ENCODE results near the gene IGFBP1. TPM values are rescaled to one million over a fixed set of nuclear protein-coding genes. Genes with fewer than 3 reads are reported as not detected.

IGFBP1 gene
- total and polyA plus RNA-seq, 4 donors, result 0.40 to 0.98 (median 0.85) TPM

GRCh38 chr7:45917064-45917463 is 28.8 kb downstream of the IGFBP1 start:
- no peak for DNase-seq (ENCODE audit: low read depth in 4 of 6, low spot score in 6 of 6)
- no peak overlapping the region for H3K4me3 ChIP-seq (ENCODE audit: low read depth, low read length)
- no peak overlapping the region for H3K27ac ChIP-seq (ENCODE audit: low read depth, low read length)
- 93% methylated on average over 3 of the region's 14 CpGs for WGBS (ENCODE audit: insufficient coverage)
- H3K36me3 ChIP-seq (ENCODE audit: control insufficient read depth, insufficient read depth, low read length), result peaks cover 11% of the 10 kb centered on the region
- H3K4me1 ChIP-seq (ENCODE audit: control insufficient read depth, insufficient read depth, low read length), result peaks cover 27% of the 10 kb centered on the region
- no peaks in the 10 kb centered on the region for H3K9me3 ChIP-seq (ENCODE audit: control insufficient read depth, insufficient read depth, low read length)
- H3K27me3 ChIP-seq (ENCODE audit: control insufficient read depth, insufficient read depth, low read length), result peaks cover 39% of the 10 kb centered on the region

GRCh38 chr7:45917658-45918057 is 29.4 kb downstream of the IGFBP1 start:
- H3K4me1 ChIP-seq (ENCODE audit: control insufficient read depth, insufficient read depth, low read length), result peaks cover 32% of the 10 kb centered on the region
- DNase-seq (ENCODE audit: low read depth in 4 of 6, low spot score in 6 of 6), result peak in 4 of 6 donors; percentile 40 to 90 (median 68)
- H3K4me3 ChIP-seq (ENCODE audit: low read depth, low read length), result no peak overlapping the region
- no peaks in the 10 kb centered on the region for H3K9me3 ChIP-seq (ENCODE audit: control insufficient read depth, insufficient read depth, low read length)
- no peak overlapping the region for H3K27ac ChIP-seq (ENCODE audit: low read depth, low read length)
- H3K36me3 ChIP-seq (ENCODE audit: control insufficient read depth, insufficient read depth, low read length), result peaks cover 11% of the 10 kb centered on the region
- peaks cover 45% of the 10 kb centered on the region for H3K27me3 ChIP-seq (ENCODE audit: control insufficient read depth, insufficient read depth, low read length)
- WGBS (ENCODE audit: insufficient coverage), result 13% methylated on average over 15 of the region's 15 CpGs

- Histone ChIP-seq H3K27ac (ENCODE audit: low read depth, low read length) (no peak overlapping the region), H3K4me1 (ENCODE audit: control insufficient read depth, insufficient read depth, low read length) (peaks cover 34% of the 10 kb centered on the region), H3K4me3 (ENCODE audit: low read depth, low read length) (no peak overlapping the region), H3K9me3 (ENCODE audit: control insufficient read depth, insufficient read depth, low read length) (no peaks in the 10 kb centered on the region), H3K36me3 (ENCODE audit: control insufficient read depth, insufficient read depth, low read length) (peaks cover 11% of the 10 kb centered on the region), H3K27me3 (ENCODE audit: control insufficient read depth, insufficient read depth, low read length) (peaks cover 49% of the 10 kb centered on the region)
- no peak for DNase-seq (ENCODE audit: low read depth in 4 of 6, low spot score in 6 of 6)
- WGBS (ENCODE audit: insufficient coverage), result 86% methylated on average over 1 of the region's 2 CpGs
Observed at GRCh38 chr7:45918556-45918955, 30.3 kb downstream of the IGFBP1 start.

GRCh38 chr7:45919231-45919784 is 31.0 kb downstream of the IGFBP1 start:
- H3K4me1 ChIP-seq (ENCODE audit: control insufficient read depth, insufficient read depth, low read length), result peaks cover 34% of the 10 kb centered on the region
- H3K4me3 ChIP-seq (ENCODE audit: low read depth, low read length), result no peak overlapping the region
- H3K9me3 ChIP-seq (ENCODE audit: control insufficient read depth, insufficient read depth, low read length), result no peaks in the 10 kb centered on the region
- H3K27me3 ChIP-seq (ENCODE audit: control insufficient read depth, insufficient read depth, low read length), result peaks cover 55% of the 10 kb centered on the region
- DNase-seq (ENCODE audit: low read depth in 4 of 6, low spot score in 6 of 6), result peak in 2 of 6 donors; percentile 8 to 14
- peaks cover 11% of the 10 kb centered on the region for H3K36me3 ChIP-seq (ENCODE audit: control insufficient read depth, insufficient read depth, low read length)
- 52% methylated on average over 3 of the region's 9 CpGs for WGBS (ENCODE audit: insufficient coverage)
- H3K27ac ChIP-seq (ENCODE audit: low read depth, low read length), result no peak overlapping the region

GRCh38 chr7:45919993-45920459 is 31.7 kb downstream of the IGFBP1 start:
- Histone ChIP-seq H3K36me3 (ENCODE audit: control insufficient read depth, insufficient read depth, low read length) (peaks cover 4% of the 10 kb centered on the region), H3K9me3 (ENCODE audit: control insufficient read depth, insufficient read depth, low read length) (no peaks in the 10 kb centered on the region), H3K4me3 (ENCODE audit: low read depth, low read length) (peak overlapping the region; percentile 28), H3K27me3 (ENCODE audit: control insufficient read depth, insufficient read depth, low read length) (peaks cover 61% of the 10 kb centered on the region), H3K4me1 (ENCODE audit: control insufficient read depth, insufficient read depth, low read length) (peaks cover 34% of the 10 kb centered on the region), H3K27ac (ENCODE audit: low read depth, low read length) (no peak overlapping the region)
- 1% methylated on average over 8 of the region's 19 CpGs for WGBS (ENCODE audit: insufficient coverage)
- peak in 2 of 6 donors; percentile 35 to 55 for DNase-seq (ENCODE audit: low read depth in 4 of 6, low spot score in 6 of 6)

- H3K36me3 ChIP-seq (ENCODE audit: control insufficient read depth, insufficient read depth, low read length), result peaks cover 3% of the 10 kb centered on the region
- peak in 4 of 6 donors; percentile 40 to 91 (median 72) for DNase-seq (ENCODE audit: low read depth in 4 of 6, low spot score in 6 of 6)
- H3K9me3 ChIP-seq (ENCODE audit: control insufficient read depth, insufficient read depth, low read length), result no peaks in the 10 kb centered on the region
- under 1% methylated on average over 111 of the region's 111 CpGs for WGBS (ENCODE audit: insufficient coverage)
- H3K27me3 ChIP-seq (ENCODE audit: control insufficient read depth, insufficient read depth, low read length), result peaks cover 61% of the 10 kb centered on the region
- peaks cover 34% of the 10 kb centered on the region for H3K4me1 ChIP-seq (ENCODE audit: control insufficient read depth, insufficient read depth, low read length)
- no peak within 1 kb of the TSS for H3K27ac ChIP-seq (ENCODE audit: low read depth, low read length)
- peak within 1 kb of the TSS; percentile 33 for H3K4me3 ChIP-seq (ENCODE audit: low read depth, low read length)
Observed at GRCh38 chr7:45920502-45921380, 32.5 kb downstream of the IGFBP1 start, which contains the start of gene IGFBP3. IGFBP3 (minus strand) TSS chr7:45921272; CDS start chr7:45921140, 132 bp downstream.

GRCh38 chr7:45921381-45921698 is 33.1 kb downstream of the IGFBP1 start:
- H3K9me3 ChIP-seq (ENCODE audit: control insufficient read depth, insufficient read depth, low read length), result no peaks in the 10 kb centered on the region
- H3K27ac ChIP-seq (ENCODE audit: low read depth, low read length), result no peak overlapping the region
- WGBS (ENCODE audit: insufficient coverage), result under 1% methylated on average over 30 of the region's 31 CpGs
- H3K4me3 ChIP-seq (ENCODE audit: low read depth, low read length), result peak overlapping the region; percentile 32
- DNase-seq (ENCODE audit: low read depth in 4 of 6, low spot score in 6 of 6), result no peak
- H3K36me3 ChIP-seq (ENCODE audit: control insufficient read depth, insufficient read depth, low read length), result no peaks in the 10 kb centered on the region
- H3K4me1 ChIP-seq (ENCODE audit: control insufficient read depth, insufficient read depth, low read length), result peaks cover 34% of the 10 kb centered on the region
- peaks cover 59% of the 10 kb centered on the region for H3K27me3 ChIP-seq (ENCODE audit: control insufficient read depth, insufficient read depth, low read length)

- Histone ChIP-seq H3K36me3 (ENCODE audit: control insufficient read depth, insufficient read depth, low read length) (no peaks in the 10 kb centered on the region), H3K9me3 (ENCODE audit: control insufficient read depth, insufficient read depth, low read length) (no peaks in the 10 kb centered on the region), H3K27me3 (ENCODE audit: control insufficient read depth, insufficient read depth, low read length) (peaks cover 57% of the 10 kb centered on the region), H3K4me3 (ENCODE audit: low read depth, low read length) (peak overlapping the region; percentile 32), H3K4me1 (ENCODE audit: control insufficient read depth, insufficient read depth, low read length) (peaks cover 34% of the 10 kb centered on the region), H3K27ac (ENCODE audit: low read depth, low read length) (no peak overlapping the region)
- WGBS (ENCODE audit: insufficient coverage), result 0% methylated on average over 29 of the region's 36 CpGs
- peak; percentile 53 to 95 (median 66) for DNase-seq (ENCODE audit: low read depth in 4 of 6, low spot score in 6 of 6)
Observed at GRCh38 chr7:45921699-45922519, 33.6 kb downstream of the IGFBP1 start.

- H3K9me3 ChIP-seq (ENCODE audit: control insufficient read depth, insufficient read depth, low read length), result no peaks in the 10 kb centered on the region
- H3K36me3 ChIP-seq (ENCODE audit: control insufficient read depth, insufficient read depth, low read length), result no peaks in the 10 kb centered on the region
- DNase-seq (ENCODE audit: low read depth in 4 of 6, low spot score in 6 of 6), result peak in 2 of 6 donors; percentile 54 to 56
- H3K4me3 ChIP-seq (ENCODE audit: low read depth, low read length), result peak overlapping the region; percentile 19
- WGBS (ENCODE audit: insufficient coverage), result 5% methylated on average over 11 of the region's 11 CpGs
- H3K27ac ChIP-seq (ENCODE audit: low read depth, low read length), result no peak overlapping the region
- H3K27me3 ChIP-seq (ENCODE audit: control insufficient read depth, insufficient read depth, low read length), result peaks cover 54% of the 10 kb centered on the region
- H3K4me1 ChIP-seq (ENCODE audit: control insufficient read depth, insufficient read depth, low read length), result peaks cover 31% of the 10 kb centered on the region
Observed at GRCh38 chr7:45922810-45923209, 34.5 kb downstream of the IGFBP1 start.
